Endodermal cell (in vitro differentiated cells): ENCODE data around the gene XXYLT1. TPM values are rescaled to one million over a fixed set of nuclear protein-coding genes. Genes with fewer than 3 reads are reported as not detected.

Experiments
- DNase-seq: peaks from one replicate; pipeline ENCODE4 v3.0.0-alpha.2; 2017
- H3K27ac ChIP-seq: 2 replicates; pipeline ENCODE4 v1.5.1; 2013; ENCODE audit warnings: mild to moderate bottlenecking, low read depth, low read length, moderate library complexity
- H3K27me3 ChIP-seq: 2 replicates; pipeline ENCODE4 v1.6.1; 2013; ENCODE audit warnings: mild to moderate bottlenecking, low read length, moderate library complexity; ENCODE audit not compliant: insufficient read depth, control insufficient read depth, poor library complexity, severe bottlenecking
- H3K36me3 ChIP-seq: 2 replicates; pipeline ENCODE4 v1.7.0; 2013; ENCODE audit warnings: mild to moderate bottlenecking, low read length, moderate library complexity; ENCODE audit not compliant: control insufficient read depth, insufficient read depth
- H3K4me1 ChIP-seq: one replicate; pipeline ENCODE4 v1.7.0; 2013; ENCODE audit warnings: low read length; ENCODE audit not compliant: control insufficient read depth, insufficient read depth
- H3K4me3 ChIP-seq: 2 replicates; pipeline ENCODE4 v1.5.1; 2013; ENCODE audit warnings: mild to moderate bottlenecking, low read length, moderate library complexity
- H3K9ac ChIP-seq: 2 replicates; pipeline ENCODE4 v1.6.1; 2013; ENCODE audit warnings: mild to moderate bottlenecking, low read length, moderate library complexity; ENCODE audit not compliant: poor library complexity, severe bottlenecking; ENCODE audit errors: extremely low read depth
- H3K9me3 ChIP-seq: 2 replicates; pipeline ENCODE4 v1.6.1; 2013; ENCODE audit warnings: mild to moderate bottlenecking, low read length, moderate library complexity; ENCODE audit not compliant: control insufficient read depth
- H3K27ac Mint-ChIP-seq: 2 replicates; pipeline ENCODE4 v1.8.0; 2020; ENCODE audit warnings: mixed read lengths
- H3K27me3 Mint-ChIP-seq: 2 replicates; pipeline ENCODE4 v1.8.0; 2021; ENCODE audit warnings: mild to moderate bottlenecking, mixed read lengths; ENCODE audit not compliant: insufficient read depth
- H3K36me3 Mint-ChIP-seq: 2 replicates; pipeline ENCODE4 v1.8.0; 2020; ENCODE audit warnings: low read depth, mixed read lengths
- H3K4me1 Mint-ChIP-seq: 2 replicates; pipeline ENCODE4 v1.8.0; 2020; ENCODE audit warnings: mixed read lengths
- H3K4me3 Mint-ChIP-seq: 2 replicates; pipeline ENCODE4 v1.8.0; 2020; ENCODE audit warnings: mild to moderate bottlenecking, moderate library complexity, mixed read lengths
- H3K9me3 Mint-ChIP-seq: 2 replicates; pipeline ENCODE4 v1.8.0; 2020; ENCODE audit warnings: mild to moderate bottlenecking, mixed read lengths
- CTCF ChIP-seq: fragments of 200-600 bp; sonication (generic); conservative IDR thresholded peaks from 2 replicates; pipeline ENCODE4 v1.5.0; 2021; ENCODE audit warnings: antibody characterized with exemption, mild to moderate bottlenecking
- WGBS, 2 experiments: methylation state at CpG; one replicate each; pipeline versions ENCODE4 v1.1.5 to v1.1.7; 2013; ENCODE audit warnings: missing lambda C conversion rate in 2 of 2, mixed read lengths in 1 of 2; ENCODE audit not compliant: insufficient coverage in 1 of 2, insufficient read length in 1 of 2; 5-methylcytosine and 5-hydroxymethylcytosine counted together
- total RNA-seq, 2 donors: library from RNA; stranded (reverse); fragmentation: NEBNext Ultra II Directional in 1 of 2; extraction: Animal tissue kit (Norgen Biotek cat#: 25700) in 1 of 2; gene quantifications; 2 replicates in 1 of 2; 3 replicates in 1 of 2; pipeline ENCODE4 v1.2.1, GENCODE V29; 2021

XXYLT1 gene
- total RNA-seq, 2 donors from 2014 or later, result 35.5 to 38.3 TPM

- peaks cover 29% of the 10 kb centered on the region for H3K4me1 ChIP-seq
- H3K9me3 ChIP-seq, result no peaks in the 10 kb centered on the region
- H3K36me3 Mint-ChIP-seq, result peaks cover 7% of the 10 kb centered on the region
- DNase-seq, result peak; percentile 49
- no peaks in the 10 kb centered on the region for H3K9me3 Mint-ChIP-seq
- no peaks in the 10 kb centered on the region for H3K27me3 ChIP-seq
- H3K27me3 Mint-ChIP-seq, result no peaks in the 10 kb centered on the region
- 82 to 91% methylated on average over 12 to 16 of the region's 16 CpGs for WGBS, 2 experiments
- no peak overlapping the region for H3K27ac ChIP-seq
- H3K4me3 ChIP-seq, result no peak overlapping the region
- peak overlapping the region; percentile 79 for H3K27ac Mint-ChIP-seq
- H3K4me1 Mint-ChIP-seq, result peaks cover 62% of the 10 kb centered on the region
- H3K9ac ChIP-seq, result no peak overlapping the region
- H3K4me3 Mint-ChIP-seq, result no peak overlapping the region
- no peak for TF ChIP-seq CTCF
- H3K36me3 ChIP-seq, result peaks cover 14% of the 10 kb centered on the region
These were observed 116.7 kb downstream of the XXYLT1 start for GRCh38 chr3:195154111-195154791.

GRCh38 chr3:195153653-195154052, 117.3 kb downstream of the XXYLT1 start:
- peak overlapping the region; percentile 85 for H3K27ac ChIP-seq
- H3K4me1 ChIP-seq, result peaks cover 29% of the 10 kb centered on the region
- H3K27me3 Mint-ChIP-seq, result no peaks in the 10 kb centered on the region
- no peaks in the 10 kb centered on the region for H3K9me3 Mint-ChIP-seq
- no peaks in the 10 kb centered on the region for H3K27me3 ChIP-seq
- no peak for DNase-seq
- 81 to 91% methylated on average over 6 to 8 of the region's 8 CpGs for WGBS, 2 experiments
- peaks cover 62% of the 10 kb centered on the region for H3K4me1 Mint-ChIP-seq
- H3K27ac Mint-ChIP-seq, result peak overlapping the region; percentile 79
- no peaks in the 10 kb centered on the region for H3K9me3 ChIP-seq
- H3K9ac ChIP-seq, result no peak overlapping the region
- H3K4me3 ChIP-seq, result no peak overlapping the region
- no peak for TF ChIP-seq CTCF
- peaks cover 7% of the 10 kb centered on the region for H3K36me3 Mint-ChIP-seq
- H3K4me3 Mint-ChIP-seq, result no peak overlapping the region
- peaks cover 14% of the 10 kb centered on the region for H3K36me3 ChIP-seq

GRCh38 chr3:195153130-195153529, 117.8 kb downstream of the XXYLT1 start:
- Histone ChIP-seq H3K4me1 (peaks cover 29% of the 10 kb centered on the region), H3K9ac (no peak overlapping the region), H3K36me3 (peaks cover 14% of the 10 kb centered on the region), H3K27ac (peak overlapping the region; percentile 85), H3K9me3 (no peaks in the 10 kb centered on the region), H3K27me3 (no peaks in the 10 kb centered on the region), H3K4me3 (no peak overlapping the region)
- peaks cover 62% of the 10 kb centered on the region for H3K4me1 Mint-ChIP-seq
- peaks cover 7% of the 10 kb centered on the region for H3K36me3 Mint-ChIP-seq
- no peak for TF ChIP-seq CTCF
- no peaks in the 10 kb centered on the region for H3K27me3 Mint-ChIP-seq
- WGBS, 2 experiments, result 22 to 29% methylated on average over 6 to 7 of the region's 7 CpGs
- H3K27ac Mint-ChIP-seq, result peak overlapping the region; percentile 79
- H3K4me3 Mint-ChIP-seq, result no peak overlapping the region
- peak; percentile 85 for DNase-seq
- H3K9me3 Mint-ChIP-seq, result no peaks in the 10 kb centered on the region
